WTC11 (cell line): ENCODE measurements around the gene FBXW4. TPM values are rescaled to one million over a fixed set of nuclear protein-coding genes. Genes with fewer than 3 reads are reported as not detected.

Source experiments
- ATAC-seq: fragments of 200-7000 bp; cut with Tn5 transposase; 2 replicates; pipeline ENCODE4 v1.10.0; 2021; ENCODE audit warnings: mild to moderate bottlenecking, moderate library complexity
- CTCF ChIA-PET: fragments of 300-600 bp; sonication (Branson Sonifier 250); formaldehyde crosslinking; loops from one replicate; lab custom pipeline; 2021; ENCODE audit warnings: antibody characterized with exemption; lab: Charles Lee
- POLR2A ChIA-PET: fragments of 350-600 bp; sonication (Branson Sonifier 250); formaldehyde crosslinking; loops from one replicate; lab custom pipeline; 2021; ENCODE audit warnings: antibody characterized with exemption; lab: Charles Lee
- DNase-seq: peaks from one replicate; pipeline ENCODE4 v3.0.0; 2021; ENCODE audit warnings: low spot score
- H3K27ac Mint-ChIP-seq: 2 replicates; pipeline ENCODE4 v1.8.0; 2021; ENCODE audit warnings: mixed read lengths
- H3K27me3 Mint-ChIP-seq: 2 replicates; pipeline ENCODE4 v1.8.0; 2021; ENCODE audit warnings: low read depth, mild to moderate bottlenecking, moderate library complexity, mixed read lengths
- H3K36me3 Mint-ChIP-seq: 2 replicates; pipeline ENCODE4 v1.8.0; 2021; ENCODE audit warnings: mixed read lengths
- H3K4me1 Mint-ChIP-seq: 2 replicates; pipeline ENCODE4 v1.8.0; 2022; ENCODE audit warnings: mixed read lengths
- H3K4me3 Mint-ChIP-seq: 2 replicates; pipeline ENCODE4 v1.8.0; 2021; ENCODE audit warnings: mild to moderate bottlenecking, moderate library complexity, mixed read lengths
- H3K9me3 Mint-ChIP-seq: 2 replicates; pipeline ENCODE4 v1.8.0; 2021; ENCODE audit warnings: mixed read lengths
- CBFB ChIP-seq: sonication (generic); formaldehyde crosslinking; IDR thresholded peaks from 2 replicates; pipeline ENCODE4 v1.8.1; 2022; ENCODE audit warnings: mild to moderate bottlenecking, low read depth, missing genetic modification reagents
- E2F4 ChIP-seq: sonication (generic); formaldehyde crosslinking; IDR thresholded peaks from 2 replicates; pipeline ENCODE4 v1.8.1; 2022; ENCODE audit warnings: low read depth, mild to moderate bottlenecking, moderate library complexity, missing genetic modification reagents, borderline replicate concordance
- ETV6 ChIP-seq: sonication (generic); formaldehyde crosslinking; IDR thresholded peaks from 2 replicates; pipeline ENCODE4 v1.8.1; 2022; ENCODE audit warnings: mild to moderate bottlenecking, missing genetic modification reagents
- FOXP1 ChIP-seq: sonication (generic); formaldehyde crosslinking; IDR thresholded peaks from 2 replicates; pipeline ENCODE4 v1.8.0; 2022; ENCODE audit warnings: missing genetic modification reagents, mild to moderate bottlenecking, moderate library complexity, borderline replicate concordance
- MAX ChIP-seq: sonication (generic); formaldehyde crosslinking; IDR thresholded peaks from 2 replicates; pipeline ENCODE4 v1.8.0; 2022; ENCODE audit warnings: mild to moderate bottlenecking, missing genetic modification reagents
- NR2C2 ChIP-seq: sonication (generic); formaldehyde crosslinking; IDR thresholded peaks from 2 replicates; pipeline ENCODE4 v1.8.0; 2022; ENCODE audit warnings: mild to moderate bottlenecking, missing genetic modification reagents
- RORB ChIP-seq: fragments of 250-450 bp; sonication (Bioruptor Pico); IDR thresholded peaks from 2 replicates; pipeline ENCODE4 v1.9.0; 2021; ENCODE audit warnings: mild to moderate bottlenecking
- SMAD4 ChIP-seq: sonication (generic); formaldehyde crosslinking; IDR thresholded peaks from 2 replicates; pipeline ENCODE4 v1.8.0; 2022; ENCODE audit warnings: mild to moderate bottlenecking, missing genetic modification reagents
- SOX15 ChIP-seq: fragments of 250-450 bp; sonication (Bioruptor Pico); IDR thresholded peaks from 2 replicates; pipeline ENCODE4 v1.9.0; 2021; ENCODE audit warnings: mild to moderate bottlenecking
- SP1 ChIP-seq: sonication (generic); formaldehyde crosslinking; conservative IDR thresholded peaks from 2 replicates; pipeline ENCODE4 v1.8.1; 2022; ENCODE audit warnings: missing genetic modification reagents
- STAT6 ChIP-seq: sonication (generic); formaldehyde crosslinking; conservative IDR thresholded peaks from 2 replicates; pipeline ENCODE4 v1.8.1; 2023; ENCODE audit warnings: mild to moderate bottlenecking, low read depth, missing genetic modification reagents, moderate library complexity
- ZNF396 ChIP-seq: fragments of 250-450 bp; sonication (Bioruptor Pico); IDR thresholded peaks from 2 replicates; pipeline ENCODE4 v1.8.0; 2021; ENCODE audit warnings: mild to moderate bottlenecking, moderate library complexity, borderline replicate concordance
- total RNA-seq: library from RNA; stranded (reverse); gene quantifications from 3 replicates; pipeline ENCODE4 v1.2.3, GENCODE V29; 2021
- TF ChIP-seq, protein P1 (sequence below): fragments of 250-450 bp; sonication (Bioruptor Pico); IDR thresholded peaks from 2 replicates; pipeline ENCODE4 v1.9.0; 2021; ENCODE audit warnings: mild to moderate bottlenecking
- TF ChIP-seq, protein P2 (sequence below): sonication (generic); formaldehyde crosslinking; IDR thresholded peaks from 2 replicates; pipeline ENCODE4 v1.8.1; 2022; ENCODE audit warnings: mild to moderate bottlenecking, moderate library complexity, missing genetic modification reagents

The FBXW4 gene
- total RNA-seq, 1 experiment from 2014 or later: 45.3 TPM

- Mint-ChIP-seq H3K4me1 (peaks cover 33% of the 10 kb centered on the region), H3K27ac (no peak overlapping the region), H3K4me3 (peak overlapping the region; percentile 79)
- TF ChIP-seq MAX (CRISPR knock-in tag) (no peak), CBFB (CRISPR knock-in tag) (no peak), SOX15 (CRISPR knock-in tag) (no peak), ZNF396 (CRISPR knock-in tag) (no peak), SMAD4 (CRISPR knock-in tag) (no peak), STAT6 (no peak)
- TF ChIP-seq, protein P1, sequence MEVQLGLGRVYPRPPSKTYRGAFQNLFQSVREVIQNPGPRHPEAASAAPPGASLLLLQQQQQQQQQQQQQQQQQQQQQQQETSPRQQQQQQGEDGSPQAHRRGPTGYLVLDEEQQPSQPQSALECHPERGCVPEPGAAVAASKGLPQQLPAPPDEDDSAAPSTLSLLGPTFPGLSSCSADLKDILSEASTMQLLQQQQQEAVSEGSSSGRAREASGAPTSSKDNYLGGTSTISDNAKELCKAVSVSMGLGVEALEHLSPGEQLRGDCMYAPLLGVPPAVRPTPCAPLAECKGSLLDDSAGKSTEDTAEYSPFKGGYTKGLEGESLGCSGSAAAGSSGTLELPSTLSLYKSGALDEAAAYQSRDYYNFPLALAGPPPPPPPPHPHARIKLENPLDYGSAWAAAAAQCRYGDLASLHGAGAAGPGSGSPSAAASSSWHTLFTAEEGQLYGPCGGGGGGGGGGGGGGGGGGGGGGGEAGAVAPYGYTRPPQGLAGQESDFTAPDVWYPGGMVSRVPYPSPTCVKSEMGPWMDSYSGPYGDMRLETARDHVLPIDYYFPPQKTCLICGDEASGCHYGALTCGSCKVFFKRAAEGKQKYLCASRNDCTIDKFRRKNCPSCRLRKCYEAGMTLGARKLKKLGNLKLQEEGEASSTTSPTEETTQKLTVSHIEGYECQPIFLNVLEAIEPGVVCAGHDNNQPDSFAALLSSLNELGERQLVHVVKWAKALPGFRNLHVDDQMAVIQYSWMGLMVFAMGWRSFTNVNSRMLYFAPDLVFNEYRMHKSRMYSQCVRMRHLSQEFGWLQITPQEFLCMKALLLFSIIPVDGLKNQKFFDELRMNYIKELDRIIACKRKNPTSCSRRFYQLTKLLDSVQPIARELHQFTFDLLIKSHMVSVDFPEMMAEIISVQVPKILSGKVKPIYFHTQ (CRISPR knock-in tag): no peak
- TF ChIP-seq, protein P2, sequence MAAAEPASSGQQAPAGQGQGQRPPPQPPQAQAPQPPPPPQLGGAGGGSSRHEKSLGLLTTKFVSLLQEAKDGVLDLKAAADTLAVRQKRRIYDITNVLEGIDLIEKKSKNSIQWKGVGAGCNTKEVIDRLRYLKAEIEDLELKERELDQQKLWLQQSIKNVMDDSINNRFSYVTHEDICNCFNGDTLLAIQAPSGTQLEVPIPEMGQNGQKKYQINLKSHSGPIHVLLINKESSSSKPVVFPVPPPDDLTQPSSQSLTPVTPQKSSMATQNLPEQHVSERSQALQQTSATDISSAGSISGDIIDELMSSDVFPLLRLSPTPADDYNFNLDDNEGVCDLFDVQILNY (CRISPR knock-in tag): no peak
- TF ChIP-seq, all 79 proteins: peak for 0
- Mint-ChIP-seq H3K36me3 (no peaks in the 10 kb centered on the region), H3K9me3 (no peaks in the 10 kb centered on the region), H3K27me3 (peaks cover 66% of the 10 kb centered on the region)
- no peak for DNase-seq
- ChIA-PET POLR2A (interaction anchor here (0.5 to 1.1 kb wide), 3 partner anchors 182 to 357 kb away, joined by 3 to 10 read pairs (median 8); no protein-coding TSS in a partner anchor), CTCF (interaction anchor here (0.8 to 4.6 kb wide), 44 partner anchors 11 to 531 kb away, joined by 3 to 80 read pairs (median 6); partner anchors contain the start of genes DPCD, NPM3 and POLL)
- no peak for ATAC-seq
These were observed 123.6 kb downstream of the FBXW4 start for GRCh38 chr10:101571271-101571925.

DNA sequence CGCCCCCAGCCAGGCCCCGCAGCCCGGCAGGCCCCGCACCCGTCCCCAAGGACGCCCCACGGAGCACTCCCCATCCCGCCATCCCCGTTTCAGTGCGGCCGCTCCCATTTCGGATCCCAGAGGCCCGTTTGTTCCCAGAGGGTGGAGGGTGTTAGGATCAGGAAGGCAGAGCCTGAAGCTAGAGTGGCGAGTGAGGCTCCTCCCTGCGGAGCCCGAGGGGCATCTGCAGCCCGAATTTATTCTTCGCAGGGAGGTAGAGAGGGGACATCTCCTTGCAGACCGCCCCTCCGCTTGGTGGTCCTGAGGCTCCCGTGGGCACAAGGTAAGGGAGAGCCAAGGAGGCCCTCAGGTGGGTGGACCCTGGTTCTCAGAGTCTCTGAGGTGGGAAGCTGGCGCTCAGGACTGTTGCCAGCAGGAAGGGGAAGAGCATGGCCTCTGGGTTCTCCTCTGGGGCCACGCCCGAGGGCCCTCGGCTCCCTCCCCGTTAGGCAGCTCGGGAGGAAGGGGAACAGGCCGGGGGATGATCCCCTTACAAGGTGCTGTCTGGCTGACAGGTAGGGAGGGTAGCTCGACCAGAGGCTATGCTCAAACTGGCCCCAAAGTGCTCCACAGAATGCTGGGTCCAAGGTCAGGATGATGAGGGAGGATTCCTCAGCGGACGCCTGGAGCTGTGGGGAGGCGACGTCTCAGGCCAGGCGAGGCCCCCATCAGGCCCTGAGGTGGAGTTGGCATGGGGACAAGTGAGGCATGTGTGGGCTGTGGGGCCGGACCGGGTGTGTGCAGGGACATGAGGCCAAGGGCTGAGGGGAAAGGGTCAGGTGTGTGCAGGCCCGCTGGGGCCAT is 124.3 kb downstream of the FBXW4 start:
- DNase-seq (no peak), ATAC-seq (peak; percentile 7)
- Mint-ChIP-seq H3K4me1 (peaks cover 36% of the 10 kb centered on the region), H3K27ac (no peak overlapping the region), H3K4me3 (peak overlapping the region; percentile 79), H3K9me3 (no peaks in the 10 kb centered on the region), H3K27me3 (peaks cover 73% of the 10 kb centered on the region), H3K36me3 (no peaks in the 10 kb centered on the region)
- ChIA-PET POLR2A (interaction anchor here (0.9 to 1.1 kb wide), 2 partner anchors 182 to 269 kb away, joined by 3 to 10 read pairs; no protein-coding TSS in a partner anchor), CTCF (interaction anchor here (0.6 to 4.6 kb wide), 62 partner anchors 10 to 530 kb away, joined by 3 to 80 read pairs (median 5); partner anchors contain the start of genes DPCD, NPM3 and POLL)
- TF ChIP-seq FOXP1 (CRISPR knock-in tag) (0 out of 2 replicates have a peak, but pooled peaks have one; percentile 29), E2F4 (CRISPR knock-in tag) (no peak), MAX (CRISPR knock-in tag) (no peak), NR2C2 (CRISPR knock-in tag) (no peak), RORB (CRISPR knock-in tag) (no peak), ETV6 (CRISPR knock-in tag) (0 out of 2 replicates have a peak, but pooled peaks have one; percentile 18), SP1 (CRISPR knock-in tag) (peak; percentile 20; the same call in 1 of the 2 replicates)
